ENCODE data around the gene MYBPC2.
A peak's percentile ranks its signal among the peaks of the same experiment; 100 is the strongest.

The MYBPC2 gene

GRCh38 chr19:50507376-50507775, 74.7 kb downstream of the MYBPC2 start:
- Histone ChIP-seq H3K9me3 (ENCODE audit: insufficient read depth, low read length) (no peaks in the 10 kb centered on the region), H3K4me3 (ENCODE audit: insufficient read length, low read depth) (no peak overlapping the region), H3K4me1 (ENCODE audit: insufficient read depth, insufficient read length) (peaks cover 7% of the 10 kb centered on the region), H3K36me3 (ENCODE audit: insufficient read depth, insufficient read length, low read length) (no peaks in the 10 kb centered on the region), H3K27me3 (ENCODE audit: insufficient read depth, insufficient read length) (no peaks in the 10 kb centered on the region), H3K9ac (ENCODE audit: insufficient read length, low read depth) (no peak overlapping the region)
- TF ChIP-seq YY1 (IDR thresholded peaks at IDR 0.05; ENCODE audit: insufficient read depth, insufficient read length) (no peak), SUZ12 (IDR thresholded peaks at IDR 0.05; ENCODE audit: extremely low read depth, insufficient read depth, insufficient read length) (no peak), ZNF274 (IDR thresholded peaks at IDR 0.05; ENCODE audit: low read depth, low read length) (no peak)
- DNase-seq (ENCODE audit: low read depth, low spot score): no peak

- Histone ChIP-seq H3K9ac (ENCODE audit: insufficient read length, low read depth) (no peak overlapping the region), H3K4me1 (ENCODE audit: insufficient read depth, insufficient read length) (peaks cover 14% of the 10 kb centered on the region), H3K9me3 (ENCODE audit: insufficient read depth, low read length) (no peaks in the 10 kb centered on the region), H3K4me3 (ENCODE audit: insufficient read length, low read depth) (no peak overlapping the region), H3K27me3 (ENCODE audit: insufficient read depth, insufficient read length) (no peaks in the 10 kb centered on the region), H3K36me3 (ENCODE audit: insufficient read depth, insufficient read length, low read length) (no peaks in the 10 kb centered on the region)
- TF ChIP-seq SUZ12 (IDR thresholded peaks at IDR 0.05; ENCODE audit: extremely low read depth, insufficient read depth, insufficient read length) (no peak), ZNF274 (IDR thresholded peaks at IDR 0.05; ENCODE audit: low read depth, low read length) (no peak), YY1 (IDR thresholded peaks at IDR 0.05; ENCODE audit: insufficient read depth, insufficient read length) (no peak)
- DNase-seq (ENCODE audit: low read depth, low spot score): no peak
Measured at GRCh38 chr19:50508843-50509190, 76.1 kb downstream of the MYBPC2 start.

GRCh38 chr19:50509366-50509765, 76.7 kb downstream of the MYBPC2 start:
- Histone ChIP-seq H3K4me3 (ENCODE audit: insufficient read length, low read depth) (no peak overlapping the region), H3K27me3 (ENCODE audit: insufficient read depth, insufficient read length) (no peaks in the 10 kb centered on the region), H3K9ac (ENCODE audit: insufficient read length, low read depth) (no peak overlapping the region), H3K9me3 (ENCODE audit: insufficient read depth, low read length) (no peaks in the 10 kb centered on the region), H3K4me1 (ENCODE audit: insufficient read depth, insufficient read length) (peaks cover 19% of the 10 kb centered on the region), H3K36me3 (ENCODE audit: insufficient read depth, insufficient read length, low read length) (no peaks in the 10 kb centered on the region)
- no peak for DNase-seq (ENCODE audit: low read depth, low spot score)
- TF ChIP-seq YY1 (IDR thresholded peaks at IDR 0.05; ENCODE audit: insufficient read depth, insufficient read length): no peak
- no peak for TF ChIP-seq SUZ12 (IDR thresholded peaks at IDR 0.05; ENCODE audit: extremely low read depth, insufficient read depth, insufficient read length)
- no peak for TF ChIP-seq ZNF274 (IDR thresholded peaks at IDR 0.05; ENCODE audit: low read depth, low read length)

- Histone ChIP-seq H3K4me3 (ENCODE audit: insufficient read length, low read depth) (peak overlapping the region; percentile 52), H3K4me1 (ENCODE audit: insufficient read depth, insufficient read length) (peaks cover 20% of the 10 kb centered on the region), H3K9ac (ENCODE audit: insufficient read length, low read depth) (no peak overlapping the region), H3K9me3 (ENCODE audit: insufficient read depth, low read length) (no peaks in the 10 kb centered on the region), H3K27me3 (ENCODE audit: insufficient read depth, insufficient read length) (no peaks in the 10 kb centered on the region), H3K36me3 (ENCODE audit: insufficient read depth, insufficient read length, low read length) (no peaks in the 10 kb centered on the region)
- DNase-seq (ENCODE audit: low read depth, low spot score): no peak
- TF ChIP-seq YY1 (IDR thresholded peaks at IDR 0.05; ENCODE audit: insufficient read depth, insufficient read length) (no peak), SUZ12 (IDR thresholded peaks at IDR 0.05; ENCODE audit: extremely low read depth, insufficient read depth, insufficient read length) (no peak), ZNF274 (IDR thresholded peaks at IDR 0.05; ENCODE audit: low read depth, low read length) (no peak)
Measured at GRCh38 chr19:50510121-50510670, 77.5 kb downstream of the MYBPC2 start.

GRCh38 chr19:50510700-50511068, 78.0 kb downstream of the MYBPC2 start:
- peak; percentile 18 for DNase-seq (ENCODE audit: low read depth, low spot score)

GRCh38 chr19:50511069-50511822, 78.6 kb downstream of the MYBPC2 start, which contains the start of gene JOSD2:
TSS of gene JOSD2 (minus strand) at chr19:50511191. CDS start at chr19:50510431, 760 bp downstream.
- peak; percentile 93 for DNase-seq (ENCODE audit: low read depth, low spot score)
- H3K27me3 ChIP-seq (ENCODE audit: insufficient read depth, insufficient read length): no peaks in the 10 kb centered on the region
- H3K9ac ChIP-seq (ENCODE audit: insufficient read length, low read depth): peak within 1 kb of the TSS; percentile 85
- H3K4me1 ChIP-seq (ENCODE audit: insufficient read depth, insufficient read length): peaks cover 20% of the 10 kb centered on the region
- H3K4me3 ChIP-seq (ENCODE audit: insufficient read length, low read depth): peak within 1 kb of the TSS; percentile 52
- TF ChIP-seq ZNF274 (IDR thresholded peaks at IDR 0.05; ENCODE audit: low read depth, low read length) (no peak), YY1 (IDR thresholded peaks at IDR 0.05; ENCODE audit: insufficient read depth, insufficient read length) (no peak), SUZ12 (IDR thresholded peaks at IDR 0.05; ENCODE audit: extremely low read depth, insufficient read depth, insufficient read length) (no peak)
- H3K9me3 ChIP-seq (ENCODE audit: insufficient read depth, low read length): no peaks in the 10 kb centered on the region
- no peaks in the 10 kb centered on the region for H3K36me3 ChIP-seq (ENCODE audit: insufficient read depth, insufficient read length, low read length)

More at GRCh38 chr19:50510700-50511068, 78.0 kb downstream of the MYBPC2 start:
- Histone ChIP-seq H3K27me3 (ENCODE audit: insufficient read depth, insufficient read length) (no peaks in the 10 kb centered on the region), H3K9ac (ENCODE audit: insufficient read length, low read depth) (peak overlapping the region; percentile 26), H3K4me3 (ENCODE audit: insufficient read length, low read depth) (peak overlapping the region; percentile 52), H3K9me3 (ENCODE audit: insufficient read depth, low read length) (no peaks in the 10 kb centered on the region), H3K36me3 (ENCODE audit: insufficient read depth, insufficient read length, low read length) (no peaks in the 10 kb centered on the region), H3K4me1 (ENCODE audit: insufficient read depth, insufficient read length) (peaks cover 20% of the 10 kb centered on the region)
- no peak for TF ChIP-seq SUZ12 (IDR thresholded peaks at IDR 0.05; ENCODE audit: extremely low read depth, insufficient read depth, insufficient read length)
- no peak for TF ChIP-seq YY1 (IDR thresholded peaks at IDR 0.05; ENCODE audit: insufficient read depth, insufficient read length)
- TF ChIP-seq ZNF274 (IDR thresholded peaks at IDR 0.05; ENCODE audit: low read depth, low read length): no peak

Data from NT2/D1 (cell line).